HG03135 (cell line): Measurements from ENCODE around the gene COL4A5.

Source experiments
- ATAC-seq: cut with Tn5 transposase; IDR thresholded peaks from one replicate; pipeline ENCODE4 v1.9.1; 2021; ENCODE audit warnings: mild to moderate bottlenecking, moderate library complexity; ENCODE audit not compliant: unreplicated experiment

Gene COL4A5

DNA sequence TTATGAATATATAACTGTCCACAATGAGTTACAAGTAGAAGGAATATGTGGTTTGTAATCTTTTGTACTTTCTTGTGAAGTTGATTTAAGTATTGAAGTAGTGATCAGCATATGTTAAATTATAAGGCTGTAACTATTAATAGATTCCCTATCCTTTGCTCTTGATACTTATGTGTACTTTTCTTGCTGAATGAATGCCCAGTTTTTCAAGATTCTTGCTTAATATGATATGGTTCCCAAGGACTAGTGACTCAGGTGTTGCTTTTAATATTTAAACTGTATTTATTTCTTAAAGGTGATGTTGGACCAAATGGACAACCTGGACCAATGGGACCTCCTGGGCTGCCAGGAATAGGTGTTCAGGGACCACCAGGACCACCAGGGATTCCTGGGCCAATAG lies 175.0 kb downstream of the COL4A5 start:
- no peak for ATAC-seq

DNA sequence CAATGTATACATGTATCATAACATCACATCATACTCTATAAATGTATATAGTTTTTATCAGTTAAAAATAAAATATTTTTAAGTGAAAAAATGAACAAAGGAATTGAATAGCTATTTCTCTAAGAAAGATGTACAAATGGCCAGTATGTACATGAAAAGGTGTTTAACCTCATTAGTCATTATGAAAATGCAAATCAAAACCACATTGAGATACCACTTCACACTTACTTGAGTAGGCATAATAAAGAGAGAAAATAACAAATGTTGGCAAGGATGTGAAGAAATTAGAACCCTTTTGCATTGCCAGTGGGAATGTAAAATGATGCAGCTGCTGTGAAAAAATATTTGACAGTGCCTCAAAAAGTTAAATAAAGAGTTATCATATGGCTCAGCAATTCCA lies 201.2 kb downstream of the COL4A5 start:
- no peak for ATAC-seq

- no peak for ATAC-seq
Measured at GRCh38 chrX:108641589-108642272, 202.1 kb downstream of the COL4A5 start.

DNA sequence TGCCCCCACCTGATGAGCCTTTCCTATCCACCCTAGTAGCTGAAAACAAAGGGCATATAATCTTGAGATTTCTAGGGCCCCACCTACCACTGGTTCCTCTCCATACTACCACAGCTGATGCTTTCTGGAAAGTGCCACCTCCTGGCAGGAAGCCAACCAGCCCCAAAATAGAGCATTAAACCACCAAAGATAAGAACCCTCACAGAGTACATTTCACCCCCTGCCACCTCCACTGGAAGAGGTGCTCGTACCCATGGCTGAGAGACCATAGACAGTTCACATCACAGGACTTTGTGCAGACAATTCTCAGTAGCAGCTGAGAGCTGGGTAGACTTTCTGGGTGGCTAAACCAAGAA lies 202.6 kb downstream of the COL4A5 start:
- no peak for ATAC-seq

GRCh38 chrX:108664701-108665100 lies 225.1 kb downstream of the COL4A5 start:
- ATAC-seq = no peak

- no peak for ATAC-seq
Measured at GRCh38 chrX:108666101-108666500, 226.5 kb downstream of the COL4A5 start.

GRCh38 chrX:108671526-108671925 lies 231.9 kb downstream of the COL4A5 start:
- ATAC-seq = no peak

- no peak for ATAC-seq
Measured at GRCh38 chrX:108696690-108697089, 257.1 kb downstream of the COL4A5 start.

DNA sequence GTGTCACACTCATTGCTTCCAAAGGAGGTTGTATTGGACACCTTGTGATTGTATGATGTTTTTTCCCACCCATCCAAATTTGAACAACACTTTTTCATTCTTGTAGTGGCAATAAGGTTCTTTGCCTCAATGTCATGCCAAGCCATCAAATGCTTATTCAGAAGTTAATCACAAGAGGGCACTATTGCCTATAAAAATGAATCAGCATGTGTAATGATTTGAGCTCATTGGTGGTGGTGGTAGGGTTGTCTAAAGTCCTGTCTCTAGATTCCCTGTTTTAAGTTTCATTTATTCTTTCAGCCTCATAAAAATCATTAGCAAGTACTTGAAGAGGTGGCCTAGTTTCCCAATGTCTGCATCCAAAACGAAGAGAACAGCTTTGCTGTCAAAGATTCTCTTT lies 259.7 kb downstream of the COL4A5 start:
- ATAC-seq = no peak

DNA sequence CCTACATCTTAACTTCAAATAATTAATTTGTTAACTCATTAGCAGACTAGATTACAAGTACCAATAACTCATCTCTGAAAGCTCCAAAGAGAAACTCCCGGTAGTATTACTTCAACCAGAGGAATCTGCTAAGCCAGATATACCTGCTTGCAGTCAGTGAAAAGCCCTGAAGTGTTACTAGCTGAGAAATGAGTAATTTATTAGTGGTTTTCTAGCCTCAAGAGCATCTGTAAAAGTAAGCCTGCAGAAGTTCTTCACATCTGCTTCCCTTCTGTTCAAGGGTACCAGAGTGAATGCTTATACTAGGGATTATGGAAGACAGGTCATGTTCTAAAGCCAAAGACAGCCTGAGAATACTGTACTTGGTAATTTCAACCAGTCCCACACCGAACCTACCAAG lies 262.0 kb downstream of the COL4A5 start:
- no peak for ATAC-seq

DNA sequence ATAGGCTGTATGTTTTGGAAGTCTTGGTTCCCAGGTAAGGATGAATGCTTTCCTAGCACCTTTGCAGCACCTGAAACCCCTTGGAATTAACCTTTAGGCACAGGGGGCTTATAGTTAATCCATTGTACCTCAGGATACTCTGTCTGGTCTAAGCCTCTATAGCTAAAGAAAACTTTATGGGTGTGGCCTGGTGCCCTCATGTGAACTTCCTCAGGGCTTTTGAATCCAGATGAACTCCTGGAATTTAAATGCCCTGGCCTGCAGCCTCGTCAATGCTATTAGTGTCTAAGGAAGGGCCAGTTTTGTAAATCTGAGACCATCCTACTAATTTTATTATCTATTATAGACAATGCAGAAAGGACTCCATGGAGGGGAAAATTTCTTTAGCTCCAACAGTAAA lies 262.9 kb downstream of the COL4A5 start:
- ATAC-seq = no peak

- no peak for ATAC-seq
Measured at GRCh38 chrX:108704839-108705238, 265.2 kb downstream of the COL4A5 start.

DNA sequence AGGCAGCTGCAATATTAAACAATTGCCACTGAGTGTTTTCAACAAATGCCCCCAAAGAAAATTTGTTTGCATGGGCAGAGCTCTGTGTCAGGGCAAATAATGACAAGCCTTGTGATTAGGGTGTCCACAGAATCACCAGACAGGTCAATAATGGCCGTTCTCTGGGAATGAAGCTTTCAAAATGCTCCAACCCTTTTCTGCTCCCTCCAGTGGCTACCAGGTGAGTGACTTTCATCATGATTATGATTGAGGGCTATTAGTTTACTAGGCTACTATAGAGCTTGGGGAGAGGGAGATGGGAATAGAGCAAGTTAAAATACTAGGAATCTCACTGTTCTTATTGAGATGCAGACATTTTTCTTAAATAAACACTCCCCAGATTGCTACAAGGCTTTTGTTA lies 273.2 kb downstream of the COL4A5 start:
- ATAC-seq = no peak

- no peak for ATAC-seq
Measured at GRCh38 chrX:108722561-108722960, 282.9 kb downstream of the COL4A5 start.

DNA sequence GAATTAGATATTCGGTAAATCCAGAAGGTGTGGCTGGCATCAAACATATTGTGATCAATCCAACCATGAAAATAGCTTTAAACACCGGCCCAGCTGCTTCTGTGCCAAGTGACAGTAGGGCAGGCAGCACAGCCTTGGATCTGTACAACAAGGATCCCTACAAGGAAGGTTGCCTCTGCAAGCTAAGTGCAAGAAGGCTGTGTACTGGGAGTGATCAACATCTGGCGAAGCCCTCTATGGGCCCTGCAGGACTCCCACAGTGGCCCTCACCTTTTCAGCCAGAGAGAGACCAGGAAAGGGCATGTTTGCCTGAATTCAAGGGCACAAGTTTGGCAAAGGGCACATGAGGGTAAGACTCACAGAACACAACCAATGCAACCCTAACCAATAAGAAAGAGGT lies 287.1 kb downstream of the COL4A5 start:
- no peak for ATAC-seq

- ATAC-seq = no peak
Measured at GRCh38 chrX:108731153-108731552, 291.5 kb downstream of the COL4A5 start.

- ATAC-seq = no peak
Measured at GRCh38 chrX:108732630-108733321, 293.1 kb downstream of the COL4A5 start.

DNA sequence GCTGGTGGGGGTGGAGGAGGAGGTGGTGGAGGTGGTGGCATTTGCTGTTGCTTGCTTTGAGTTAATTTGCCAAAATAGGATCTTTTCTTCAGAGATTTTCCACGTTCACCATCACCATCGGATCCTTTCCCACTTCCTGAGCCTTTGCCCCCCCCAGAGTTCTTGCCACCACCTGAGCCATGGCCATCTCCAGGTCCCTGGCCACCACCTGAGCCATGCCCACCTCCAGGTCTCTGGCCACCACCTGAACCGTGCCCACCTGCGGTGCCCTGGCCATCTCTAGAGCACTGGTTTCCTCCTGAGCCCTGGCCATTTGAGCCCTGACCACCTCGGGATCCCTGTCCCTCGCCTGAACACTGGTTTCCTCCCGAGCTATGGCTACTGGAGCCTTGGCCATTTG lies 294.8 kb downstream of the COL4A5 start:
- no peak for ATAC-seq

DNA sequence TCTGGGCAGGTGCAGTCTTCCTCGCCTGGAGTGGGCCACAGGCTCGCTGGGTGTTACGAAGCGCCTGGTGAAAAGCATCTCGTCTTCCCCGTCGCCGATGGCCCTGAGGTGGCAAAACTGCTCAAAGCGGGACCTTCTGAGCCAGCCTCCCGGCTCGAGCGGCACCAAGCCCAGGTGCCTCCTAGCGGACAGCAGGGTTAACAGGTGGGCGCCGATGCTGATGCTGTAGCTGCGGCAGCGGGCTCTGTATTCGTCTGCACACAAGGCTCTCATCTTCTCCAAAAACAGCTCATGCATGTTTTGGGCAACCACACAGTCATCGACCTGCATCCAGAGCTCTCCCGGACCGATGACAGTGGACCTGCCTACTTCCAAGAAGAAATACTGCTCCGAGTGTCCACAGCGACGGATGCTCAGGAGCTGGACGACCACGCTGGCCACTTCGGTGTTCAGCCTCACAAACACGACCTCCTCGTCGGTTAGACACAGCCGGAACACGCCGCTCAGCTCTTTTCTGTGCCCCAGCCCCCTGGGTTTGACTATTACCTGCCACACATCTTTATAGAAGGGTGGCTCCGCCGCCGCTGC lies 295.5 kb downstream of the COL4A5 start:
- ATAC-seq = no peak

- ATAC-seq = no peak
Measured at GRCh38 chrX:108735679-108736508, 296.3 kb downstream of the COL4A5 start.
